Fibroblast of lung (primary cell): ENCODE results near the gene MBD4. TPM values are rescaled to one million over a fixed set of nuclear protein-coding genes. Genes with fewer than 3 reads are reported as not detected.
"Not testable (repeated sequence)": the region's sequence is repeated elsewhere in the genome, so short reads cannot be mapped to it uniquely, and the experiment has no call there.

Experiments
- DNase-seq, 2 donors: peaks; one replicate each; pipeline versions ENCODE4 v3.0.0 to v3.0.0-alpha.2; 2010; ENCODE audit warnings: low read depth in 2 of 2
- H2AFZ ChIP-seq: 2 replicates; pipeline ENCODE4 v1.5.1; 2012; ENCODE audit warnings: low read length, control low read depth, inconsistent platforms
- H3K27ac ChIP-seq: 2 replicates; pipeline ENCODE4 v1.5.1; 2011; ENCODE audit warnings: low read length, control low read depth; ENCODE audit not compliant: insufficient read depth
- H3K27me3 ChIP-seq: 2 replicates; pipeline ENCODE4 v1.5.1; 2011; ENCODE audit warnings: mild to moderate bottlenecking, low read length; ENCODE audit not compliant: control insufficient read depth, insufficient read depth
- H3K36me3 ChIP-seq: 2 replicates; pipeline ENCODE4 v1.5.1; 2011; ENCODE audit warnings: low read length; ENCODE audit not compliant: control insufficient read depth, insufficient read depth
- H3K4me1 ChIP-seq: 2 replicates; pipeline ENCODE4 v1.5.1; 2011; ENCODE audit warnings: low read length; ENCODE audit not compliant: control insufficient read depth, insufficient read depth; ENCODE audit errors: extremely low read depth
- H3K4me2 ChIP-seq: 2 replicates; pipeline ENCODE4 v1.5.1; 2011; ENCODE audit warnings: low read length, control low read depth; ENCODE audit not compliant: insufficient read depth; ENCODE audit errors: extremely low read depth
- H3K4me3 ChIP-seq, 4 experiments: fragments of 200-600 bp in 1 of 4; sonication (generic) in 1 of 4; replicated peaks in 1 of 4; 2 replicates each; pipeline ENCODE4 v1.5.1; 2011 to 2016; ENCODE audit warnings: low read length in 4 of 4, low read depth in 3 of 4, mild to moderate bottlenecking in 3 of 4, control low read depth in 2 of 4, inconsistent platforms in 1 of 4, mixed read lengths in 1 of 4; ENCODE audit not compliant: insufficient read depth in 1 of 4; ENCODE audit errors: control extremely low read depth in 1 of 4
- H3K79me2 ChIP-seq: 2 replicates; pipeline ENCODE4 v1.5.1; 2012; ENCODE audit warnings: mild to moderate bottlenecking, low read length, inconsistent platforms; ENCODE audit not compliant: control insufficient read depth, insufficient read depth
- H3K9ac ChIP-seq: 2 replicates; pipeline ENCODE4 v1.5.1; 2011; ENCODE audit warnings: mild to moderate bottlenecking, low read length, control low read depth; ENCODE audit not compliant: insufficient read depth
- H3K9me3 ChIP-seq: 2 replicates; pipeline ENCODE4 v1.5.1; 2012; ENCODE audit warnings: low read depth, low read length; ENCODE audit not compliant: control insufficient read depth, insufficient read depth
- H4K20me1 ChIP-seq: 2 replicates; pipeline ENCODE4 v1.5.1; 2011; ENCODE audit warnings: low read length; ENCODE audit not compliant: control insufficient read depth, insufficient read depth; ENCODE audit errors: extremely low read depth
- CTCF ChIP-seq, 2 donors: IDR thresholded peaks in 1 of 2; conservative IDR thresholded peaks in 1 of 2; 1 replicate in 1 of 2; 2 replicates in 1 of 2; pipeline ENCODE4 v1.5.1; 2011 to 2012; ENCODE audit warnings: low read length in 2 of 2, control low read depth in 1 of 2, inconsistent platforms in 1 of 2, low read depth in 1 of 2, mild to moderate bottlenecking in 1 of 2
- polyA minus RNA-seq: library from RNA; depleted of rRNA, polyadenylated mRNA; stranded (reverse); fragments of >200 nt; gene quantifications from 2 replicates; pipeline ENCODE4 v1.2.3, GENCODE V29; 2011; ENCODE audit warnings: low replicate concordance
- polyA plus RNA-seq, 2 donors: library from polyadenylated mRNA; depleted of rRNA in 1 of 2; stranded (reverse) in 1 of 2; unstranded in 1 of 2; fragments of >200 nt; gene quantifications; 2 replicates each; pipeline ENCODE4 v1.2.1, GENCODE V29; 2011 to 2012; ENCODE audit warnings: missing spikeins in 1 of 2
- total RNA-seq: library from RNA; depleted of rRNA; stranded (reverse); fragments of >200 nt; gene quantifications from 2 replicates; pipeline ENCODE4 v1.2.1, GENCODE V29; 2014

Gene MBD4
- 35.2 and 35.5 TPM in 2 replicates for total RNA-seq
- 24.6 and 27.4 TPM in 2 replicates for polyA plus RNA-seq
- polyA plus RNA-seq (2012): 16.2 and 16.7 TPM in 2 replicates
- polyA minus RNA-seq: 1.2 and 4.8 TPM in 2 replicates

- Histone ChIP-seq H3K9me3 (no peaks in the 10 kb centered on the region), H2AFZ (peak within 1 kb of the TSS; percentile 56), H3K4me1 (peaks cover 10% of the 10 kb centered on the region), H3K27ac (peak within 1 kb of the TSS; percentile 93), H3K9ac (peak within 1 kb of the TSS; percentile 89), H3K27me3 (no peaks in the 10 kb centered on the region), H4K20me1 (no peaks in the 10 kb centered on the region), H3K4me3 (peak within 1 kb of the TSS; percentile 61 to 92 (median 75)), H3K4me2 (peak within 1 kb of the TSS; percentile 87), H3K36me3 (no peaks in the 10 kb centered on the region), H3K79me2 (peaks cover 24% of the 10 kb centered on the region)
- no peak for TF ChIP-seq CTCF (conservative IDR thresholded peaks at IDR 0.05 in 1 of 2, IDR thresholded peaks at IDR 0.05 in 1 of 2; ENCODE audit: low read depth in 1 of 2, low read length in 2 of 2)
- DNase-seq: peak; percentile 100
These were observed at the start of gene MBD4, which contains the start of gene IFT122 for GRCh38 chr3:129439817-129440617. MBD4 (minus strand) TSS chr3:129439948; CDS start chr3:129439833, 115 bp downstream. IFT122 (plus strand) TSS chr3:129440224; CDS start chr3:129440331, 107 bp downstream.

- H3K36me3 ChIP-seq, H3K27me3 ChIP-seq, H3K79me2 ChIP-seq, H4K20me1 ChIP-seq, H3K9ac ChIP-seq, H3K4me2 ChIP-seq, DNase-seq, H3K27ac ChIP-seq, H2AFZ ChIP-seq, H3K4me3 ChIP-seq, H3K9me3 ChIP-seq: not testable (repeated sequence)
- H3K4me1 ChIP-seq: peaks cover 27% of the 10 kb centered on the region
These were observed 49.5 kb upstream of the MBD4 start for GRCh38 chr3:129489258-129489657.

DNA sequence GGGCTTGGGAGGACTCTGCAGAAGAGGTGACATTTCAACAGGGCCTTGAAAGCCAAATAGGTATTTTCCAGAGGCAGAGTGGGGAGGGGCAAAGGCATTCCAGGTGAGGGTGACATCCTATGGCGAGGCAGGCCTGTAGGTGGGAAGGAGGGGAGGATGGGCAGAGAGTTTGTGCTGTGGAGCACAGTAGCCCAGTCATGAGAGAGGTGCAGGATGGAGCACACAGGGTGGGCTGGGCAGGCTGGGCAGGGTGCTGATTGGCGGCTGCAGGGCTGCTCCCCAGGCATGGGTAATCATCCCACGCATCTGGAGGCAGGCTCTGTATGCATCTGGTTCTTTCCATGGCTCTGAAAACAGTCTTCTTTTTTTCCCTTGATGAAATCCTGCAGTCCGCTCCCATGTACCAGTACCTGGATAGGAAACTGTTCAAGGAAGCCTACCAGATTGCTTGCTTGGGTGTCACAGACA is 48.2 kb upstream of the MBD4 start:
- not testable (repeated sequence) for H3K27me3 ChIP-seq, H3K36me3 ChIP-seq, H3K4me2 ChIP-seq, H2AFZ ChIP-seq, H4K20me1 ChIP-seq, H3K4me3 ChIP-seq, H3K9ac ChIP-seq, DNase-seq, H3K9me3 ChIP-seq, H3K79me2 ChIP-seq, H3K27ac ChIP-seq
- H3K4me1 ChIP-seq: peaks cover 22% of the 10 kb centered on the region
